ENCODE data around the gene ATXN1. TPM values are rescaled to one million over a fixed set of nuclear protein-coding genes. Genes with fewer than 3 reads are reported as not detected.

ATXN1 gene
- total and polyA plus RNA-seq, 2 experiments from 2014 or later: 14.2 to 20.1 TPM

GRCh38 chr6:16585805-16586204 lies 175.5 kb downstream of the ATXN1 start:
- Histone ChIP-seq H2AFZ (no peak overlapping the region), H3K9ac (no peak overlapping the region), H3K4me3 (no peak overlapping the region), H3K9me3 (ENCODE audit: low read depth) (no peaks in the 10 kb centered on the region), H3K27me3 (replicated peaks; ENCODE audit: insufficient read depth) (no peaks in the 10 kb centered on the region), H3K9me2 (ENCODE audit: insufficient read depth) (no peaks in the 10 kb centered on the region), H3K79me2 (ENCODE audit: insufficient read depth) (no peaks in the 10 kb centered on the region; the same call in 1 of the 2 replicates), H4K20me1 (ENCODE audit: insufficient read depth) (no peaks in the 10 kb centered on the region), H3K27ac (no peak overlapping the region), H3K4me1 (ENCODE audit: insufficient read depth) (no peaks in the 10 kb centered on the region), H3K4me2 (ENCODE audit: unreplicated experiment) (no peak overlapping the region), H3F3A (ENCODE audit: insufficient read depth) (no peaks in the 10 kb centered on the region), H3K36me3 (ENCODE audit: low read depth) (peaks cover 10% of the 10 kb centered on the region)
- in situ Hi-C loops (cut with MboI): no loop called here
- TF ChIP-seq EZH2phosphoT487 (IDR thresholded peaks at IDR 0.05; ENCODE audit: insufficient read depth, low read depth) (no peak), EZH2 (IDR thresholded peaks at IDR 0.05; ENCODE audit: insufficient read depth, poor library complexity, severe bottlenecking) (no peak)
- DNase-seq: no peak
- 85 to 86% methylated on average over 6 of the region's 6 CpGs for WGBS, 2 experiments (ENCODE audit: low coverage in 1 of 2, low lambda C conversion rate in 2 of 2, missing lambda C conversion rate in 2 of 2)

GRCh38 chr6:16583144-16583762 lies 178.0 kb downstream of the ATXN1 start:
- no peak overlapping the region for H3K4me3 ChIP-seq
- TF ChIP-seq EZH2phosphoT487 (IDR thresholded peaks at IDR 0.05; ENCODE audit: insufficient read depth, low read depth): no peak
- no peak for TF ChIP-seq EZH2 (IDR thresholded peaks at IDR 0.05; ENCODE audit: insufficient read depth, poor library complexity, severe bottlenecking)
- H3K9me2 ChIP-seq (ENCODE audit: insufficient read depth): no peaks in the 10 kb centered on the region
- WGBS, 2 experiments (ENCODE audit: low coverage in 1 of 2, low lambda C conversion rate in 2 of 2, missing lambda C conversion rate in 2 of 2): 96 to 98% methylated on average over 12 of the region's 12 CpGs
- no peak overlapping the region for H3K9ac ChIP-seq
- no peak overlapping the region for H3K4me2 ChIP-seq (ENCODE audit: unreplicated experiment)
- peaks cover 10% of the 10 kb centered on the region for H3K36me3 ChIP-seq (ENCODE audit: low read depth)
- no peaks in the 10 kb centered on the region for H3K79me2 ChIP-seq (ENCODE audit: insufficient read depth)
- H3K9me3 ChIP-seq (ENCODE audit: low read depth): no peaks in the 10 kb centered on the region
- H3K4me1 ChIP-seq (ENCODE audit: insufficient read depth): no peaks in the 10 kb centered on the region
- H2AFZ ChIP-seq: no peak overlapping the region
- no peaks in the 10 kb centered on the region for H3F3A ChIP-seq (ENCODE audit: insufficient read depth)
- no peaks in the 10 kb centered on the region for H3K27me3 ChIP-seq (replicated peaks; ENCODE audit: insufficient read depth)
- no peak for DNase-seq
- in situ Hi-C loops (cut with MboI): no loop called here
- no peak overlapping the region for H3K27ac ChIP-seq
- no peaks in the 10 kb centered on the region for H4K20me1 ChIP-seq (ENCODE audit: insufficient read depth)

- H3K4me2 ChIP-seq (ENCODE audit: unreplicated experiment): no peak overlapping the region
- H3K79me2 ChIP-seq (ENCODE audit: insufficient read depth): no peaks in the 10 kb centered on the region
- H3K4me1 ChIP-seq (ENCODE audit: insufficient read depth): no peaks in the 10 kb centered on the region
- no peaks in the 10 kb centered on the region for H3K9me2 ChIP-seq (ENCODE audit: insufficient read depth)
- peaks cover 10% of the 10 kb centered on the region for H3K36me3 ChIP-seq (ENCODE audit: low read depth)
- H3K9me3 ChIP-seq (ENCODE audit: low read depth): no peaks in the 10 kb centered on the region
- no peaks in the 10 kb centered on the region for H4K20me1 ChIP-seq (ENCODE audit: insufficient read depth)
- no peak overlapping the region for H2AFZ ChIP-seq
- in situ Hi-C loops (cut with MboI): no loop called here
- 97 to 99% methylated on average over 3 of the region's 3 CpGs for WGBS, 2 experiments (ENCODE audit: low coverage in 1 of 2, low lambda C conversion rate in 2 of 2, missing lambda C conversion rate in 2 of 2)
- no peak overlapping the region for H3K4me3 ChIP-seq
- DNase-seq: no peak
- no peaks in the 10 kb centered on the region for H3K27me3 ChIP-seq (replicated peaks; ENCODE audit: insufficient read depth)
- H3K9ac ChIP-seq: no peak overlapping the region
- no peaks in the 10 kb centered on the region for H3F3A ChIP-seq (ENCODE audit: insufficient read depth)
- no peak overlapping the region for H3K27ac ChIP-seq
- no peak for TF ChIP-seq EZH2phosphoT487 (IDR thresholded peaks at IDR 0.05; ENCODE audit: insufficient read depth, low read depth)
- TF ChIP-seq EZH2 (IDR thresholded peaks at IDR 0.05; ENCODE audit: insufficient read depth, poor library complexity, severe bottlenecking): no peak
These were observed 178.7 kb downstream of the ATXN1 start for GRCh38 chr6:16582446-16583143.

GRCh38 chr6:16578695-16579285 lies 182.5 kb downstream of the ATXN1 start:
- no peaks in the 10 kb centered on the region for H3K9me2 ChIP-seq (ENCODE audit: insufficient read depth)
- no peak for DNase-seq
- TF ChIP-seq EZH2phosphoT487 (IDR thresholded peaks at IDR 0.05; ENCODE audit: insufficient read depth, low read depth) (no peak), EZH2 (IDR thresholded peaks at IDR 0.05; ENCODE audit: insufficient read depth, poor library complexity, severe bottlenecking) (no peak)
- H2AFZ ChIP-seq: no peak overlapping the region
- 0 out of 2 replicates have a peak, but pooled peaks cover 8% of the 10 kb centered on the region for H3K79me2 ChIP-seq (ENCODE audit: insufficient read depth)
- H3K27ac ChIP-seq: no peak overlapping the region
- H3K27me3 ChIP-seq (replicated peaks; ENCODE audit: insufficient read depth): no peaks in the 10 kb centered on the region
- H3K4me3 ChIP-seq: no peak overlapping the region
- no peaks in the 10 kb centered on the region for H3K4me1 ChIP-seq (ENCODE audit: insufficient read depth)
- H3F3A ChIP-seq (ENCODE audit: insufficient read depth): no peaks in the 10 kb centered on the region
- H3K4me2 ChIP-seq (ENCODE audit: unreplicated experiment): no peak overlapping the region
- H3K9me3 ChIP-seq (ENCODE audit: low read depth): no peaks in the 10 kb centered on the region
- in situ Hi-C loops (cut with MboI): no loop called here
- no peaks in the 10 kb centered on the region for H3K36me3 ChIP-seq (ENCODE audit: low read depth)
- H4K20me1 ChIP-seq (ENCODE audit: insufficient read depth): 0 out of 2 replicates have a peak, but pooled peaks cover 5% of the 10 kb centered on the region
- H3K9ac ChIP-seq: no peak overlapping the region
- 76 to 82% methylated on average over 3 of the region's 3 CpGs for WGBS, 2 experiments (ENCODE audit: low coverage in 1 of 2, low lambda C conversion rate in 2 of 2, missing lambda C conversion rate in 2 of 2)

Measured in GM23248 (cell line).